Measurements from ENCODE around the gene ARL10.

The ARL10 gene

DNA sequence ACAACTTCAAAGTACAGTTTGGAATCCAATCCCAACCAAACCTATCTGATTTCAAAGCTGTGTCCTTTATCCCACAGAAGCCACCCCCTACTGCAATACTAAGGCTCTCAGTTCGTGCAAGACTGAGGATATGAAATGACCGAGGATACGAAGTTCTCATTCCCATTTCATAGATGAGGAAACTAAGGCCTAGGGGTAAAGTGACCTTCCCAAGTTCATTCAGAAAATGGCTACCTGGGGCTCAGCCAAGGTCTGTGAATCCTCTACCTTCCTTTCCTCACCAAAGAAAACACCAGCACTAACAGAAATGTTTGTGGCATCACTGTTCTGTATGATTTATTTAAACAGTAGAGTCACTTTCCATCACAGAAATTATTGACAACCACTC, 9.1 kb upstream of the ARL10 start:
- Histone ChIP-seq H3K4me3 (ENCODE audit: low read depth, low read length) (no peak overlapping the region), H3K9me3 (ENCODE audit: control insufficient read depth, insufficient read depth, low read depth, low read length) (no peaks in the 10 kb centered on the region), H3K27ac (ENCODE audit: extremely low read depth, low read depth, low read length) (no peak overlapping the region), H3K36me3 (ENCODE audit: control insufficient read depth in 2 of 2, insufficient read depth in 1 of 2, low read length in 2 of 2) (peaks cover 20 to 81% of the 10 kb centered on the region in 2 experiments), H3K4me1 (ENCODE audit: control insufficient read depth, insufficient read depth, low read length) (no peaks in the 10 kb centered on the region; the same call in 1 of the 2 replicates)
- TF ChIP-seq SP7 (tag by site-specific recombination; IDR thresholded peaks at IDR 0.05), result no peak
- TF ChIP-seq, protein P1, sequence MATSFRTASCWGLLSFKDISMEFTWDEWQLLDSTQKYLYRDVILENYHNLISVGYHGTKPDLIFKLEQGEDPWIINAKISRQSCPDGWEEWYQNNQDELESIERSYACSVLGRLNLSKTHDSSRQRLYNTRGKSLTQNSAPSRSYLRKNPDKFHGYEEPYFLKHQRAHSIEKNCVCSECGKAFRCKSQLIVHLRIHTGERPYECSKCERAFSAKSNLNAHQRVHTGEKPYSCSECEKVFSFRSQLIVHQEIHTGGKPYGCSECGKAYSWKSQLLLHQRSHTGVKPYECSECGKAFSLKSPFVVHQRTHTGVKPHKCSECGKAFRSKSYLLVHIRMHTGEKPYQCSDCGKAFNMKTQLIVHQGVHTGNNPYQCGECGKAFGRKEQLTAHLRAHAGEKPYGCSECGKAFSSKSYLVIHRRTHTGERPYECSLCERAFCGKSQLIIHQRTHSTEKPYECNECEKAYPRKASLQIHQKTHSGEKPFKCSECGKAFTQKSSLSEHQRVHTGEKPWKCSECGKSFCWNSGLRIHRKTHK (tag by site-specific recombination; IDR thresholded peaks at IDR 0.05), result no peak
- POLR2A ChIA-PET, result interaction anchor here (0.6 kb wide), 1 partner anchor 670 kb away, joined by 3 read pairs; no protein-coding TSS in a partner anchor
- CTCF ChIA-PET, result no interaction called here

GRCh38 chr5:176359658-176360057, 5.6 kb upstream of the ARL10 start:
- ChIA-PET CTCF (no interaction called here), POLR2A (interaction anchor here (0.7 to 0.9 kb wide), 2 partner anchors 184 to 634 kb away, joined by 3 to 4 read pairs; no protein-coding TSS in a partner anchor)
- peaks cover 15 to 46% of the 10 kb centered on the region in 2 experiments for H3K36me3 ChIP-seq (ENCODE audit: control insufficient read depth in 2 of 2, insufficient read depth in 1 of 2, low read length in 2 of 2)
- H3K4me1 ChIP-seq (ENCODE audit: control insufficient read depth, insufficient read depth, low read length), result no peaks in the 10 kb centered on the region; the same call in 1 of the 2 replicates
- TF ChIP-seq REPIN1 (tag by site-specific recombination; IDR thresholded peaks at IDR 0.05; ENCODE audit: low read depth) (no peak), SCRT1 (tag by site-specific recombination; IDR thresholded peaks at IDR 0.05; ENCODE audit: borderline replicate concordance) (peak; percentile 89), HIC1 (tag by site-specific recombination; IDR thresholded peaks at IDR 0.05) (no peak), ZNF148 (tag by site-specific recombination; IDR thresholded peaks at IDR 0.05; ENCODE audit: borderline replicate concordance) (no peak), ZNF510 (tag by site-specific recombination; IDR thresholded peaks at IDR 0.05; ENCODE audit: insufficient replicate concordance) (no peak), ZBTB6 (tag by site-specific recombination; IDR thresholded peaks at IDR 0.05) (no peak), SCRT2 (tag by site-specific recombination; IDR thresholded peaks at IDR 0.05) (peak; percentile 89), KLF7 (tag by site-specific recombination; IDR thresholded peaks at IDR 0.05; ENCODE audit: borderline replicate concordance) (no peak), HOXA7 (CRISPR knock-in tag; IDR thresholded peaks at IDR 0.05; ENCODE audit: borderline replicate concordance) (no peak), GLIS1 (tag by site-specific recombination; IDR thresholded peaks at IDR 0.05) (no peak), ZNF560 (tag by site-specific recombination; IDR thresholded peaks at IDR 0.05; ENCODE audit: borderline replicate concordance) (no peak)
- TF ChIP-seq, protein P2, sequence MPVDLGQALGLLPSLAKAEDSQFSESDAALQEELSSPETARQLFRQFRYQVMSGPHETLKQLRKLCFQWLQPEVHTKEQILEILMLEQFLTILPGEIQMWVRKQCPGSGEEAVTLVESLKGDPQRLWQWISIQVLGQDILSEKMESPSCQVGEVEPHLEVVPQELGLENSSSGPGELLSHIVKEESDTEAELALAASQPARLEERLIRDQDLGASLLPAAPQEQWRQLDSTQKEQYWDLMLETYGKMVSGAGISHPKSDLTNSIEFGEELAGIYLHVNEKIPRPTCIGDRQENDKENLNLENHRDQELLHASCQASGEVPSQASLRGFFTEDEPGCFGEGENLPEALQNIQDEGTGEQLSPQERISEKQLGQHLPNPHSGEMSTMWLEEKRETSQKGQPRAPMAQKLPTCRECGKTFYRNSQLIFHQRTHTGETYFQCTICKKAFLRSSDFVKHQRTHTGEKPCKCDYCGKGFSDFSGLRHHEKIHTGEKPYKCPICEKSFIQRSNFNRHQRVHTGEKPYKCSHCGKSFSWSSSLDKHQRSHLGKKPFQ (tag by site-specific recombination; IDR thresholded peaks at IDR 0.05), result no peak
- TF ChIP-seq, protein P3, sequence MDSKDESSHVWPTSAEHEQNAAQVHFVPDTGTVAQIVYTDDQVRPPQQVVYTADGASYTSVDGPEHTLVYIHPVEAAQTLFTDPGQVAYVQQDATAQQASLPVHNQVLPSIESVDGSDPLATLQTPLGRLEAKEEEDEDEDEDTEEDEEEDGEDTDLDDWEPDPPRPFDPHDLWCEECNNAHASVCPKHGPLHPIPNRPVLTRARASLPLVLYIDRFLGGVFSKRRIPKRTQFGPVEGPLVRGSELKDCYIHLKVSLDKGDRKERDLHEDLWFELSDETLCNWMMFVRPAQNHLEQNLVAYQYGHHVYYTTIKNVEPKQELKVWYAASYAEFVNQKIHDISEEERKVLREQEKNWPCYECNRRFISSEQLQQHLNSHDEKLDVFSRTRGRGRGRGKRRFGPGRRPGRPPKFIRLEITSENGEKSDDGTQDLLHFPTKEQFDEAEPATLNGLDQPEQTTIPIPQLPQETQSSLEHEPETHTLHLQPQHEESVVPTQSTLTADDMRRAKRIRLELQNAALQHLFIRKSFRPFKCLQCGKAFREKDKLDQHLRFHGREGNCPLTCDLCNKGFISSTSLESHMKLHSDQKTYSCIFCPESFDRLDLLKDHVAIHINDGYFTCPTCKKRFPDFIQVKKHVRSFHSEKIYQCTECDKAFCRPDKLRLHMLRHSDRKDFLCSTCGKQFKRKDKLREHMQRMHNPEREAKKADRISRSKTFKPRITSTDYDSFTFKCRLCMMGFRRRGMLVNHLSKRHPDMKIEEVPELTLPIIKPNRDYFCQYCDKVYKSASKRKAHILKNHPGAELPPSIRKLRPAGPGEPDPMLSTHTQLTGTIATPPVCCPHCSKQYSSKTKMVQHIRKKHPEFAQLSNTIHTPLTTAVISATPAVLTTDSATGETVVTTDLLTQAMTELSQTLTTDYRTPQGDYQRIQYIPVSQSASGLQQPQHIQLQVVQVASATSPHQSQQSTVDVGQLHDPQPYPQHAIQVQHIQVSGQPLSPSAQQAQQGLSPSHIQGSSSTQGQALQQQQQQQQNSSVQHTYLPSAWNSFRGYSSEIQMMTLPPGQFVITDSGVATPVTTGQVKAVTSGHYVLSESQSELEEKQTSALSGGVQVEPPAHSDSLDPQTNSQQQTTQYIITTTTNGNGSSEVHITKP (tag by site-specific recombination; IDR thresholded peaks at IDR 0.05), result peak; percentile 84
- no peak overlapping the region for H3K4me3 ChIP-seq (ENCODE audit: low read depth, low read length)
- no peak overlapping the region for H3K27ac ChIP-seq (ENCODE audit: extremely low read depth, low read depth, low read length)
- H3K9me3 ChIP-seq (ENCODE audit: control insufficient read depth, insufficient read depth, low read depth, low read length), result no peaks in the 10 kb centered on the region

Data from HEK293 (cell line).